HCT116 (cell line): ENCODE results near the gene NOL4L. TPM values are rescaled to one million over a fixed set of nuclear protein-coding genes. Genes with fewer than 3 reads are reported as not detected.

ENCODE experiments used
- ATAC-seq: fragments of 200-7000 bp; cut with Tn5 transposase; 2 replicates; pipeline ENCODE4 v1.9.1; 2020; ENCODE audit warnings: mild to moderate bottlenecking, moderate library complexity
- BruUV-seq: library from RNA; stranded (reverse); fragments of 400-500 nt; replicated peaks from 2 replicates; lab custom pipeline; 2021; lab: Mats Ljungman, UMichigan
- CTCF ChIA-PET: fragments of 300-600 bp; sonication (Branson Sonifier 250); formaldehyde crosslinking; loops from one replicate; lab custom pipeline; 2021; ENCODE audit warnings: antibody characterized with exemption; lab: Charles Lee
- POLR2A ChIA-PET: fragments of 300-600, 350-600 bp; sonication (Branson Sonifier 250); formaldehyde crosslinking; loops from one replicate; lab custom pipeline; 2021; ENCODE audit warnings: antibody characterized with exemption; lab: Charles Lee
- RAD21 ChIA-PET, 2 experiments: fragments of 300-600 bp; sonication (Branson Sonifier 250); formaldehyde crosslinking; loops; one replicate each; lab custom pipeline; 2023; ENCODE audit warnings: low total read pairs in 2 of 2; ENCODE audit not compliant: uncharacterized antibody in 2 of 2, unreplicated experiment in 2 of 2, low non-redundant PET in 1 of 2; lab: Charles Lee
- DNase-seq: peaks from one replicate; pipeline ENCODE4 v3.0.0-alpha.2; 2010; ENCODE audit warnings: low read depth, low spot score
- H2AFZ ChIP-seq: fragments of 200-600 bp; shearing (Covaris generic), sonication (generic); 2 replicates; pipeline ENCODE4 v1.6.1; 2017; ENCODE audit warnings: low read depth, mixed run types, mixed read lengths, antibody characterized with exemption, low read length; ENCODE audit not compliant: poor library complexity, severe bottlenecking
- H3K27ac ChIP-seq: 2 replicates; pipeline ENCODE4 v1.5.1; 2012; ENCODE audit warnings: low read depth, low read length
- H3K27me3 ChIP-seq: fragments of 200-600 bp; sonication (generic); 2 replicates; pipeline ENCODE4 v1.6.1; 2016; ENCODE audit warnings: mixed run types, low read length, mixed read lengths; ENCODE audit not compliant: insufficient read depth
- H3K36me3 ChIP-seq, 2 experiments: fragments of 200-500 bp in 1 of 2; fragments of 200-600 bp in 1 of 2; sonication (Bioruptor generic) in 1 of 2; sonication (generic) in 1 of 2; 2 replicates each; pipeline versions ENCODE4 v1.5.1 to v1.6.1; 2014 to 2016; ENCODE audit warnings: low read length in 2 of 2, inconsistent platforms in 1 of 2, mixed read lengths in 1 of 2, mixed run types in 1 of 2; ENCODE audit not compliant: insufficient read depth in 2 of 2, control insufficient read depth in 1 of 2
- H3K4me1 ChIP-seq, 2 experiments: fragments of 200-600 bp in 1 of 2; sonication (generic) in 1 of 2; 2 replicates each; pipeline versions ENCODE4 v1.5.1 to v1.6.1; 2012 to 2017; ENCODE audit warnings: low read length in 2 of 2, inconsistent platforms in 1 of 2, mild to moderate bottlenecking in 1 of 2, mixed read lengths in 1 of 2, mixed run types in 1 of 2, moderate library complexity in 1 of 2; ENCODE audit not compliant: insufficient read depth in 2 of 2, control insufficient read depth in 1 of 2
- H3K4me2 ChIP-seq: fragments of 200-600 bp; sonication (generic); 2 replicates; pipeline ENCODE4 v1.6.1; 2017; ENCODE audit warnings: mixed run types, low read length, mixed read lengths
- H3K4me3 ChIP-seq, 2 experiments: fragments of 200-600 bp in 1 of 2; sonication (generic) in 1 of 2; replicated peaks in 1 of 2; 2 replicates each; pipeline ENCODE4 v1.5.1; 2011 to 2016; ENCODE audit warnings: low read length in 2 of 2, control low read depth in 1 of 2, low read depth in 1 of 2, mild to moderate bottlenecking in 1 of 2, mixed read lengths in 1 of 2, mixed run types in 1 of 2
- H3K79me2 ChIP-seq: fragments of 200-600 bp; sonication (generic); 2 replicates; pipeline ENCODE4 v1.6.1; 2017; ENCODE audit warnings: mild to moderate bottlenecking, mixed run types, low read length, moderate library complexity, mixed read lengths; ENCODE audit not compliant: insufficient read depth
- H3K9ac ChIP-seq: fragments of 200-600 bp; sonication (generic); 2 replicates; pipeline ENCODE4 v1.6.1; 2016; ENCODE audit warnings: low read length, mixed read lengths
- H3K9me2 ChIP-seq: fragments of 200-600 bp; sonication (generic), shearing (Covaris generic); 2 replicates; pipeline ENCODE4 v1.6.1; 2017; ENCODE audit warnings: mixed run types, mild to moderate bottlenecking, moderate library complexity; ENCODE audit not compliant: insufficient read depth
- H3K9me3 ChIP-seq, 2 experiments: fragments of 200-500 bp in 1 of 2; fragments of 200-600 bp in 1 of 2; sonication (Bioruptor generic) in 1 of 2; sonication (generic) in 1 of 2; 2 replicates each; pipeline ENCODE4 v1.6.1; 2014 to 2017; ENCODE audit warnings: low read length in 2 of 2, mixed read lengths in 2 of 2, inconsistent platforms in 1 of 2, low read depth in 1 of 2, mild to moderate bottlenecking in 1 of 2, mixed run types in 1 of 2, moderate library complexity in 1 of 2; ENCODE audit not compliant: control insufficient read depth in 1 of 2, insufficient read depth in 1 of 2
- H4K20me1 ChIP-seq: fragments of 200-600 bp; sonication (generic), shearing (Covaris generic); 2 replicates; pipeline ENCODE4 v1.6.1; 2017; ENCODE audit warnings: mixed run types, mild to moderate bottlenecking, moderate library complexity; ENCODE audit not compliant: insufficient read depth
- CEBPB ChIP-seq: IDR thresholded peaks from 2 replicates; pipeline ENCODE4 v1.6.1; 2012; ENCODE audit warnings: low read depth
- EGR1 ChIP-seq: IDR thresholded peaks from 2 replicates; pipeline ENCODE4 v1.6.1; 2012; ENCODE audit warnings: low read depth
- ELF1 ChIP-seq: IDR thresholded peaks from 2 replicates; pipeline ENCODE4 v1.6.1; 2012; ENCODE audit warnings: low read depth, borderline replicate concordance
- EZH2 ChIP-seq: fragments of 200-600 bp; sonication (generic); IDR thresholded peaks from 2 replicates; pipeline ENCODE4 v1.6.1; 2017; ENCODE audit warnings: antibody characterized with exemption, mixed run types
- FOSL1 ChIP-seq: IDR thresholded peaks from 2 replicates; pipeline ENCODE4 v1.6.1; 2012; ENCODE audit warnings: low read depth
- JUND ChIP-seq: IDR thresholded peaks from 2 replicates; pipeline ENCODE4 v1.6.1; 2012
- RAD21 ChIP-seq: IDR thresholded peaks from 2 replicates; pipeline ENCODE4 v1.6.1; 2012; ENCODE audit warnings: low read depth, mild to moderate bottlenecking
- SIN3A ChIP-seq: IDR thresholded peaks from 2 replicates; pipeline ENCODE4 v1.6.1; 2012; ENCODE audit warnings: low read depth
- SP1 ChIP-seq: IDR thresholded peaks from 2 replicates; pipeline ENCODE4 v1.6.1; 2012; ENCODE audit warnings: low read depth
- SRF ChIP-seq: IDR thresholded peaks from 2 replicates; pipeline ENCODE4 v1.6.1; 2012; ENCODE audit warnings: low read depth
- TCF7L2 ChIP-seq: IDR thresholded peaks from 2 replicates; pipeline ENCODE4 v1.7.0; 2011; ENCODE audit warnings: borderline replicate concordance, inconsistent platforms; ENCODE audit not compliant: insufficient read depth, insufficient read length; ENCODE audit errors: extremely low read depth
- YY1 ChIP-seq: IDR thresholded peaks from 2 replicates; pipeline ENCODE4 v1.6.1; 2011; ENCODE audit warnings: low read length, low read depth, moderate library complexity, mild to moderate bottlenecking; ENCODE audit not compliant: insufficient replicate concordance; ENCODE audit errors: extremely low read depth
- ZFX ChIP-seq: fragments of 450-650 bp; IDR thresholded peaks from 2 replicates; pipeline ENCODE4 v1.6.1; 2017
- ZNF274 ChIP-seq: fragments of 200-500 bp; sonication (Bioruptor generic); IDR thresholded peaks from 2 replicates; pipeline ENCODE4 v1.6.1; 2014; ENCODE audit warnings: mild to moderate bottlenecking, low read depth, low read length, inconsistent platforms
- intact Hi-C: fragments of 100-400 bp; cut with micrococcal nuclease; formaldehyde crosslinking; loops from 2 replicates; pipeline ENCODE4 v1.10.0; 2022
- total RNA-seq: library from RNA; stranded (reverse); gene quantifications from one replicate; pipeline ENCODE4 v1.2.1, GENCODE V29; 2021; ENCODE audit not compliant: unreplicated experiment
- TF ChIP-seq, protein P1 (sequence below): IDR thresholded peaks from 2 replicates; pipeline ENCODE4 v1.6.1; 2012
- TF ChIP-seq, protein P2 (sequence below), 3 experiments: fragments of 200-600 bp in 1 of 3; sonication (generic) in 1 of 3; IDR thresholded peaks in 2 of 3; conservative IDR thresholded peaks in 1 of 3; 2 replicates each; pipeline ENCODE4 v1.5.1; 2012 to 2017; ENCODE audit warnings: low read depth in 2 of 3, low read length in 2 of 3, antibody characterized with exemption in 1 of 3, borderline replicate concordance in 1 of 3, control low read depth in 1 of 3, mild to moderate bottlenecking in 1 of 3, mixed read lengths in 1 of 3, mixed run types in 1 of 3, moderate library complexity in 1 of 3; ENCODE audit not compliant: insufficient read depth in 1 of 3
- TF ChIP-seq, protein P3 (sequence below): IDR thresholded peaks from 2 replicates; pipeline ENCODE4 v1.6.1; 2012; ENCODE audit warnings: low read depth

The NOL4L gene
- total RNA-seq, 1 experiment from 2014 or later, result 5.9 TPM

DNA sequence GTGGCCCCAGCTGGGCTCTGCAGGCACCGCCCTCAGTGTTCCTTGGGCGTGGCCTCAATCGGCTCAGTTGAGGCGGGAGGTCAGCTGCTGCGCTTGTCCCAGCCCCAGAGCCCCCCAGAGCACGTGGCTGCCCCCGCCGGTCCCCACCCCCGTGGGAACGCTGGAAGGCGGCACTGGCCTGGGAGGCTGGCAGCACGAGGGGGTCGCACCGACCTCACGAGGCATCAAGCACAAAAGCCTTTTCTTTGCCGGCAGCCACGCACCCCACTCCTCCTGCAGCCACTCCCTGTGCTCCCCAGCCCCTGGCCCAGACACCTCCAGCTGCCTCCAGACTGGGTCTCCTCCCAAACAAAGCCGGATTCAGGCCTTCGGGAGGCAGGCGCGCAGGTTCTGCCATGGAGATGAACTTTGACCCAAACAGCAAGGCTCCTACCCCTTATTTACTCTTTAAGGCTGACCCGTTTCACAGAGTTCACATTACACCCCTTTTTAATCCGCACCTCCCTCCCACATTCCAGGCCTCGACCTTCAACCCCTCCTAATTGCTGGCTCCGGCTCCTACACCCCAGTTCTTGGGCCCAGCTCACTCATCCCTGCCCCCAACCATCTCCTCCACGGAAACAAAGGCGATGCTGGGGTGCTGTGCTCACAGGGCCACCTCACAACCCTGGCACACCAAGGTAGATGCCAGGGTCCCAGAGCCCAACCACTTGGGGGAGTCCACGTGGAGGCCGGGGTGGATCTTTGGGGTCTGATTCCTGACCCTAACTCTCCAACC lies 111.7 kb downstream of the NOL4L start:
- Histone ChIP-seq H3K4me3 (no peak overlapping the region), H3K9me2 (no peaks in the 10 kb centered on the region), H3K27ac (no peak overlapping the region), H3K27me3 (no peaks in the 10 kb centered on the region), H4K20me1 (no peaks in the 10 kb centered on the region), H3K9ac (no peak overlapping the region), H3K9me3 (no peaks in the 10 kb centered on the region), H3K4me2 (no peak overlapping the region), H3K79me2 (no peaks in the 10 kb centered on the region), H3K36me3 (no peaks in the 10 kb centered on the region), H2AFZ (no peak overlapping the region), H3K4me1 (peaks cover 0 to 9% of the 10 kb centered on the region in 2 experiments; a peak in 1 of 4 replicates)
- no peak for DNase-seq
- ATAC-seq, result no peak
- BruUV-seq, result no TSS peak
- intact Hi-C loops, result no loop called here
- ChIA-PET RAD21 (no interaction called here), POLR2A (no interaction called here), CTCF (no interaction called here)
- TF ChIP-seq SIN3A, result no peak
- TF ChIP-seq CEBPB, result no peak
- no peak for TF ChIP-seq SP1
- TF ChIP-seq FOSL1, result no peak
- TF ChIP-seq ZNF274, result no peak
- TF ChIP-seq JUND, result no peak
- TF ChIP-seq, protein P1, sequence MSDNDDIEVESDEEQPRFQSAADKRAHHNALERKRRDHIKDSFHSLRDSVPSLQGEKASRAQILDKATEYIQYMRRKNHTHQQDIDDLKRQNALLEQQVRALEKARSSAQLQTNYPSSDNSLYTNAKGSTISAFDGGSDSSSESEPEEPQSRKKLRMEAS, result no peak
- no peak for TF ChIP-seq TCF7L2
- no peak for TF ChIP-seq YY1
- TF ChIP-seq, protein P2, sequence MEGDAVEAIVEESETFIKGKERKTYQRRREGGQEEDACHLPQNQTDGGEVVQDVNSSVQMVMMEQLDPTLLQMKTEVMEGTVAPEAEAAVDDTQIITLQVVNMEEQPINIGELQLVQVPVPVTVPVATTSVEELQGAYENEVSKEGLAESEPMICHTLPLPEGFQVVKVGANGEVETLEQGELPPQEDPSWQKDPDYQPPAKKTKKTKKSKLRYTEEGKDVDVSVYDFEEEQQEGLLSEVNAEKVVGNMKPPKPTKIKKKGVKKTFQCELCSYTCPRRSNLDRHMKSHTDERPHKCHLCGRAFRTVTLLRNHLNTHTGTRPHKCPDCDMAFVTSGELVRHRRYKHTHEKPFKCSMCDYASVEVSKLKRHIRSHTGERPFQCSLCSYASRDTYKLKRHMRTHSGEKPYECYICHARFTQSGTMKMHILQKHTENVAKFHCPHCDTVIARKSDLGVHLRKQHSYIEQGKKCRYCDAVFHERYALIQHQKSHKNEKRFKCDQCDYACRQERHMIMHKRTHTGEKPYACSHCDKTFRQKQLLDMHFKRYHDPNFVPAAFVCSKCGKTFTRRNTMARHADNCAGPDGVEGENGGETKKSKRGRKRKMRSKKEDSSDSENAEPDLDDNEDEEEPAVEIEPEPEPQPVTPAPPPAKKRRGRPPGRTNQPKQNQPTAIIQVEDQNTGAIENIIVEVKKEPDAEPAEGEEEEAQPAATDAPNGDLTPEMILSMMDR (IDR thresholded peaks at IDR 0.05 in 2 of 3, conservative IDR thresholded peaks at IDR 0.05 in 1 of 3; ENCODE audit: borderline replicate concordance in 1 of 3, insufficient read depth in 1 of 3, low read depth in 2 of 3, low read length in 2 of 3), result no peak
- no peak for TF ChIP-seq EGR1
- no peak for TF ChIP-seq ZFX
- no peak for TF ChIP-seq ELF1
- TF ChIP-seq RAD21, result no peak
- TF ChIP-seq, protein P3, sequence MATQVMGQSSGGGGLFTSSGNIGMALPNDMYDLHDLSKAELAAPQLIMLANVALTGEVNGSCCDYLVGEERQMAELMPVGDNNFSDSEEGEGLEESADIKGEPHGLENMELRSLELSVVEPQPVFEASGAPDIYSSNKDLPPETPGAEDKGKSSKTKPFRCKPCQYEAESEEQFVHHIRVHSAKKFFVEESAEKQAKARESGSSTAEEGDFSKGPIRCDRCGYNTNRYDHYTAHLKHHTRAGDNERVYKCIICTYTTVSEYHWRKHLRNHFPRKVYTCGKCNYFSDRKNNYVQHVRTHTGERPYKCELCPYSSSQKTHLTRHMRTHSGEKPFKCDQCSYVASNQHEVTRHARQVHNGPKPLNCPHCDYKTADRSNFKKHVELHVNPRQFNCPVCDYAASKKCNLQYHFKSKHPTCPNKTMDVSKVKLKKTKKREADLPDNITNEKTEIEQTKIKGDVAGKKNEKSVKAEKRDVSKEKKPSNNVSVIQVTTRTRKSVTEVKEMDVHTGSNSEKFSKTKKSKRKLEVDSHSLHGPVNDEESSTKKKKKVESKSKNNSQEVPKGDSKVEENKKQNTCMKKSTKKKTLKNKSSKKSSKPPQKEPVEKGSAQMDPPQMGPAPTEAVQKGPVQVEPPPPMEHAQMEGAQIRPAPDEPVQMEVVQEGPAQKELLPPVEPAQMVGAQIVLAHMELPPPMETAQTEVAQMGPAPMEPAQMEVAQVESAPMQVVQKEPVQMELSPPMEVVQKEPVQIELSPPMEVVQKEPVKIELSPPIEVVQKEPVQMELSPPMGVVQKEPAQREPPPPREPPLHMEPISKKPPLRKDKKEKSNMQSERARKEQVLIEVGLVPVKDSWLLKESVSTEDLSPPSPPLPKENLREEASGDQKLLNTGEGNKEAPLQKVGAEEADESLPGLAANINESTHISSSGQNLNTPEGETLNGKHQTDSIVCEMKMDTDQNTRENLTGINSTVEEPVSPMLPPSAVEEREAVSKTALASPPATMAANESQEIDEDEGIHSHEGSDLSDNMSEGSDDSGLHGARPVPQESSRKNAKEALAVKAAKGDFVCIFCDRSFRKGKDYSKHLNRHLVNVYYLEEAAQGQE, result no peak
- no peak for TF ChIP-seq SRF
- TF ChIP-seq EZH2, result no peak
